Activated T-cell treated with anti-CD3 and anti-CD28 coated beads for 24 hours (primary cell): Measurements from ENCODE around the gene ACP4.
"Not testable (repeated sequence)": the region's sequence is repeated elsewhere in the genome, so short reads cannot be mapped to it uniquely, and the experiment has no call there.

Experiments used
- DNase-seq: peaks from one replicate; pipeline ENCODE4 v3.0.0-alpha.2; 2020; ENCODE audit warnings: low read depth

The ACP4 gene

GRCh38 chr19:50797781-50798658, 7.8 kb downstream of the ACP4 start:
- no peak for DNase-seq

DNA sequence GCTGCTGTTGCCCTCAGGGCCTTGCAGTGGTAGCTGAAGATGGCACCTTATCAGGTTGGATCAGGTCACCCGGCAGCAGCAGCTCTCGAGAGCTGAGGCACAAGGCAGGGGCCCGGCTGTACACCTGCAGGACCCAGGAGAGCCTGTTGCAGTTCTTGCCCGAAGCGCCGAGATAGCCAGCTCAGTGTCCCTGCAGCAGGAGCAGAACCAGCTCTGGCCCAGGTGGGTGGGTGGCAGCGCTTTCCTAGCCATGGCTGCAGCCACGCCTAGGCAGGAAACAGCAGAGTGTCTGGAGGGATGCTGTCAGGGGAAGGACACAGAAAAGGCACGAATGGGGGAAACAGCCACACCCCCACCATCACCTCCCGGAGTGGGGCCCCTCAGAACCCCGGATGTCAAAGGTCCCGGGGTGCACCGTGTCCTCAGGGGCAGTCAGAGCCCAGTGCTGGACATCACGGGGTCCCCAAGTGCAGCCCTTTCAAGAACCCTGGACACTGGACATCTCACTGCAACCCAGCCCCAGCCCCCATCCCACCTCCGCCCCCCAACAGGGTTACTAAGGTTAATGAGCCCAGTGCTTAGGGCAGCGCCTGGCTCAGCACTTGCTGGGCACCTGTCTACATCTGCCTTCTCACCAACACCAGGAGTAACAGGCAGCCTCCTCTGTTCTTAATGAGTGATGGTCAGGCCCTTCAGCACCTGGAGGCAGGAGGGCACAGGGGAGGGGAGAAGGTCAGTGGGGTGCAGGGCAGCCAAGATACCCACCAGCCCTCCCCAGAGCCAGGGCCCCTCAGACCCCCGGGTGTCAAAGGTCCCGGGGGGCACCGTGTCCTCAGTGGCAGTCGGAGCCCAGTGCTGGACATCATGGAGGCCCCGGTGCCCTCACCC, 8.7 kb downstream of the ACP4 start:
- no peak for DNase-seq

GRCh38 chr19:50799547-50799851, 9.3 kb downstream of the ACP4 start:
- no peak for DNase-seq

DNA sequence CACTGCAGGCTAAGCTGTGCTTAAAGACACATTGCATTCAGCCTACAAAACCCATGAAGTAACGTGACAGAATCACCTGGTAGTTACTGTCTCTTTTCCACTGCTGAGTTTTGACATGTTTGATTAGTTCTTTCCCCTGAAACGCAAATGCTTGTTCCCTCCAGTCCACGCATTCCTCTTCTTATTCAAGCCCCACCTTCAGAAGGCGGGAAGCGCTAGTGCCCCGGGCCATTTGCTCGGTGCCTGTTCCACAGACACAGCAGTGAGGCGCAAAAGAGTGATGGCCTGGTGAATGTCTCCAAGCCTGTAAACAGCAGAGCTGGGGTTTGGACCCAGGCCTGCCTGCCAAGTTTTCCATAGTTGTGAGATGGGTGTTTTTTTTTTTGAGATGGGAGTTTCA, 10.9 kb downstream of the ACP4 start:
- no peak for DNase-seq

GRCh38 chr19:50803633-50804419, 13.6 kb downstream of the ACP4 start:
- no peak for DNase-seq

DNA sequence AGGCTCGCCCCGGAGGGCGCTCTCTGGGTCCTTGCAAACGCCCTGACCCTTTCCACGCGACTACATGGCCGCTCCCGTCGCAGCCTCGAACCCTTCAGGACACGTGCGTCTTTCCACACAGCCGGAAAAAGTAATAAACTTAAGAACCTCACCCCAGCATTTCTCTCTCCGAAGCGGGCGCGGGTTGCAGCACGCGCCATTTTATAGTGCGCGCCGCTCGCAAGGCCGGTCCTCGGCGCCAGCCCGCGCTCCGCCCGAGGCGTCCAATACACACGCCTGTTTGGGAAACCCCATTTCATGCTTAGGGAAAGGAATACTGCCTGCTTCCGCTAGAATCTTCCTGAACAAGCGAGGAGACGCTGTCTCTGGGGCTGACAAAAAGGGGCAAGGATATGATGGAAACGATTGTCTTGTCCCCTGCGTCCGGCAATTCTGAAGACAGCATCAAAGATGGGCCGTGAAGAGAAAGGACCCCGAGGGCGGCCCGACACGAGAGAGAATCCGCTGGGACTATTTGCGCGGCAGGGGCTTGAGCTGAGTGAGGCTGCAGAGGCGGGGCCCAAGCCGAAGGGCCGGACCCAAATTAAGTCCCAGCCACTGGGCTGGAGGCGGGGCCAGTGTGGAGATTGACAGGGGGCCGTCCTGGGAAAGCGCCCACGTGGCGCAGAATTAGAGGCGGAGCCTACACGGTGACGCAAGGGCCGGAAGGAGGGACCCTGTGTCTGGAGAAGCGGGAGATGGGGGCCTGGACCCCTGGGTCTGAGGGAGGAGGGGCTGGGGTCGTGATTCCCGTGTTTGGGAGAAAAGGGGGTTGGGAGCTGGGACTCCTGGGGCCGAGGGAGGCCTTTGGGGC, 14.4 kb downstream of the ACP4 start:
- peak; percentile 98 for DNase-seq

DNA sequence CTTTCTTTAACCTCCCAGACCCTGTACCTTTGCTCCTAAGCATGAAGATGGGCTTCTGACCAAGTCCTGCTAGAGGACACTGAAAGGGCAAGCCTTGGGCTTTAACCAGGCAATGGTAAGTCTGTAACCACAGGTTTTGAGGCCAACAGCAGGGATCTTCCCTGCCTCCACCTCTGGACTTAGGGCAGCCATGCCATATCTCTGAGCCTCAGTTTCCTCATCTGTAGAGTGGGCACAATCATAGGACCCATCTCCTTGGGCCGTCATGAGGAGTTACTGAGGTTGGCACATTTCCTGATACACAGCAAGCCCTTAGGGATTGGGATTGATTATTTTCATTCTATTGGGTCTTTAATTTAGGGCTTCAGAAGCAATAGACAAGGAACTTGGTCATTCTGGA, 18.6 kb downstream of the ACP4 start:
- no peak for DNase-seq

GRCh38 chr19:50811622-50812238, 21.5 kb downstream of the ACP4 start:
- DNase-seq: not testable (repeated sequence)

GRCh38 chr19:50812474-50812873, 22.3 kb downstream of the ACP4 start:
- DNase-seq: no peak

DNA sequence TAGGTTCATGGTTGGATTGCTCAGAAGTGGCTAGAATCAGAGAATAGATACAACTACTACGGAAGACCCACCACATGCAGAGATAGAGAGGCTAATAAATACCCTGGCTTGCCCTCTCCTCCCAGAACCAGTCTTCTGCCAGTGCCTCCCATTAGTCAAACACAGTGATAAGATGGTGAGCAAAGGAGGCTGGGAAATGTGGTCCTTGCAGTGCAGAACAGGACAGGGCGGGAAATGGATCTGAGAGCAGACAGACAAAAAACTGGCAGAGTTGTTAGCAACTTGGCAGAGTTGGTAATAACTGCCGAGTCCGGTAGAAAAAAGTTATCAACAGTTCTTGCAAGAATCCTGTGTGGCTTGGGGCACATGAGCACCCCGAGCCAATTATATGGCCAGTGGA, 24.7 kb downstream of the ACP4 start:
- DNase-seq: no peak

- DNase-seq: no peak
Observed at GRCh38 chr19:50815439-50815838, 25.2 kb downstream of the ACP4 start.

- peak; percentile 35 for DNase-seq
Observed at GRCh38 chr19:50817941-50818858, 28.0 kb downstream of the ACP4 start.

DNA sequence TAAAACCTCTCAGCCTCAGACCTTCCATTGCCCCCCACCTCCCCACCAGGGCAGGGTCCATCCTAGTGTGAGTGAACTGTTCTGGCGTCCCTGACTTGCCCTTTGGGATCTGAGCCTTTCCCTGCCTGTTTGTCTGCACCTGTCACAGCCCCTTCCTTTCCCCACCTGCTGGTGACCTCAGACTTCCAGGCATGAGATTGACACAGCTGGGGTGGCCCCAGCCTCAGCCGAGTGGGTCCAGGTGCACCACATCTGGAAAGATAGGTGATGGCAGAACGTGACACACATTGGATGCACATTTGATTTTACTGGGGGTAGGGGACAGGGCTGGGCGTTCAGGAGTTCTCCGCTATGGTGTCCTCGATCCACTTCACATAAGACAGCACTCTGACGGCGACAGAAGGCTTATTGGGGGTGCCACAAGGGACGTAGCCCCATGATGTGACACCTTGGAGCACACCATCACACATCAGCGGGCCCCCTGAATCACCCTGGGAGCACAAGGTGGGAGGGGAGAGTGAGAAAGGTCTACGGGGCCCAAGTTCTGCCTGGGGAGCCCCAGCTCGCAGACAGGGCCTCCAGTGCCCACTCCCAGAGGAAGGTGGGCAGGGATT, 28.8 kb downstream of the ACP4 start:
- no peak for DNase-seq

DNA sequence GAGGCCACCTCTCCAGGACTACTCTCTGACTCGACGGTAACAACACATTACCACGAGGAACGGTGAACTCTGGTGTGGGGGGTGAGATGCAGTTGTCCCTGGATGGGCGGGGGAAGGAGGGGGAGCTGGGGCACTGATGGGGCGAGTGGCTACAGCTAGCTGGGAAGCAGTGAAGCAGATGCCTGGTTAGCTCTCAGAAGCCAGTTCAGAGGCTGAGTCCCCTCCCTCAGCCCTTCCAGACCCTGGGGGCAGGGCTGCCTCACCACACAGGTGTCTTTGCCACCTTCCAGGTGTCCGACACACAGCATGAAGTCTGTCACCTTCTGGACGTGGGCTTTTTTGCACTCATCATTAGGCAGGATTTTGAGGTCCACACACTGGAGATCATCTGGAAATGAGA, 29.4 kb downstream of the ACP4 start:
- DNase-seq: no peak

GRCh38 chr19:50820086-50820485, 29.9 kb downstream of the ACP4 start:
- no peak for DNase-seq

- DNase-seq: no peak
Observed at GRCh38 chr19:50820549-50821247, 30.5 kb downstream of the ACP4 start.

DNA sequence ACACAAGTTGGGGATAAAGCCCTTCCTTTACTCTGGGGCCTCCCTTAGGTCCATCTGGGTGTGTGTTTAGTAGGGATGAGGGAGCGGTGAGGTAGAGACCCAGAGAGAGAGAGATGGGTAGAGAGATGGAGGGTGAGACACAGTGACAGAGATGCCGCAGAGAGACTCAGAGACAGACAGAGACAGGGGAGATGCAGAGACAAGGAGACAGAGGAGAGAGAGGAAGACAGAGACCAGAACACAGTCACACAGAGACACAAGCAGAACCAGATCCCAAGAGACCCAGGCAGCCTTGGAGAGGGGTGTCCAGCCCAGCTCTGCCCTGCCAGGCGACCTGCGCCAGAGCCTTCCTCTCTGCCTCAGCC, 31.0 kb downstream of the ACP4 start:
- no peak for DNase-seq

- DNase-seq: no peak
Observed at GRCh38 chr19:50821622-50822021, 31.4 kb downstream of the ACP4 start.

GRCh38 chr19:50822661-50823208, 32.5 kb downstream of the ACP4 start:
- no peak for DNase-seq
